ENCODE data around the gene COG3. TPM values are rescaled to one million over a fixed set of nuclear protein-coding genes. Genes with fewer than 3 reads are reported as not detected.

Gene COG3
- total RNA-seq, 4 donors from 2014 or later, result 48.7 to 84.3 (median 64.0) TPM

GRCh38 chr13:45439781-45440462 is 24.8 kb upstream of the COG3 start:
- DNase-seq, result no peak
- Histone ChIP-seq H3K36me3 (no peaks in the 10 kb centered on the region), H3K27me3 (no peaks in the 10 kb centered on the region), H3K27ac (no peak overlapping the region), H3K9me3 (no peaks in the 10 kb centered on the region), H3K4me1 (peaks cover 0 to 12% (median 0%) of the 10 kb centered on the region in 4 donors), H3K4me3 (no peak overlapping the region)
- no peak for TF ChIP-seq CTCF (IDR thresholded peaks at IDR 0.05)

- H3K36me3 ChIP-seq, result no peaks in the 10 kb centered on the region
- TF ChIP-seq CTCF (IDR thresholded peaks at IDR 0.05) (peak in 1 of 6 experiments; percentile 12), POLR2A (IDR thresholded peaks at IDR 0.05) (no peak)
- no peak overlapping the region for H3K4me3 ChIP-seq
Measured at GRCh38 chr13:45441633-45442032, 23.1 kb upstream of the COG3 start.

GRCh38 chr13:45445053-45445452 is 19.7 kb upstream of the COG3 start:
- Histone ChIP-seq H3K4me1 (peaks cover 0 to 9% (median 0%) of the 10 kb centered on the region in 4 donors), H3K36me3 (no peaks in the 10 kb centered on the region), H3K4me3 (no peak overlapping the region), H3K27me3 (no peaks in the 10 kb centered on the region), H3K9me3 (no peaks in the 10 kb centered on the region), H3K27ac (no peak overlapping the region)
- TF ChIP-seq POLR2A (IDR thresholded peaks at IDR 0.05), result no peak
- TF ChIP-seq CTCF (IDR thresholded peaks at IDR 0.05), result no peak
- no peak for DNase-seq

More at GRCh38 chr13:45441633-45442032, 23.1 kb upstream of the COG3 start:
- Histone ChIP-seq H3K27ac (no peak overlapping the region), H3K27me3 (no peaks in the 10 kb centered on the region), H3K9me3 (no peaks in the 10 kb centered on the region), H3K4me1 (peaks cover 0 to 9% (median 0%) of the 10 kb centered on the region in 4 donors)
- no peak for DNase-seq

GRCh38 chr13:45446181-45446580 is 18.6 kb upstream of the COG3 start:
- DNase-seq, result no peak
- TF ChIP-seq CTCF (IDR thresholded peaks at IDR 0.05) (no peak), POLR2A (IDR thresholded peaks at IDR 0.05) (no peak)
- H3K27ac ChIP-seq, result no peak overlapping the region
- no peaks in the 10 kb centered on the region for H3K9me3 ChIP-seq
- H3K4me1 ChIP-seq, result peaks cover 0 to 9% (median 0%) of the 10 kb centered on the region in 4 donors
- H3K4me3 ChIP-seq, result no peak overlapping the region
- no peaks in the 10 kb centered on the region for H3K36me3 ChIP-seq
- no peaks in the 10 kb centered on the region for H3K27me3 ChIP-seq

GRCh38 chr13:45447050-45447661 is 17.6 kb upstream of the COG3 start:
- TF ChIP-seq POLR2A (IDR thresholded peaks at IDR 0.05) (no peak), CTCF (IDR thresholded peaks at IDR 0.05) (no peak)
- DNase-seq, result no peak
- no peak overlapping the region for H3K27ac ChIP-seq

More at GRCh38 chr13:45447050-45447661, 17.6 kb upstream of the COG3 start:
- Histone ChIP-seq H3K4me1 (peaks cover 0 to 1% (median 0%) of the 10 kb centered on the region in 4 donors), H3K4me3 (no peak overlapping the region), H3K9me3 (no peaks in the 10 kb centered on the region), H3K36me3 (no peaks in the 10 kb centered on the region), H3K27me3 (no peaks in the 10 kb centered on the region)
